HepG2 (cell line): ENCODE measurements around the gene MORN1. TPM values are rescaled to one million over a fixed set of nuclear protein-coding genes. Genes with fewer than 3 reads are reported as not detected.
A peak's percentile ranks its signal among the peaks of the same experiment; 100 is the strongest.

Experiments used
- KLF12 ChIP-seq: sonication (generic); formaldehyde crosslinking; IDR thresholded peaks from 2 replicates; pipeline ENCODE4 v1.4.0; 2020; ENCODE audit warnings: missing genetic modification reagents, borderline replicate concordance
- TEAD2 ChIP-seq: sonication (generic); formaldehyde crosslinking; IDR thresholded peaks from 2 replicates; pipeline ENCODE4 v1.9.0; 2021; ENCODE audit warnings: missing genetic modification reagents
- THYN1 ChIP-seq: sonication (generic); formaldehyde crosslinking; IDR thresholded peaks from 2 replicates; pipeline ENCODE4 v1.8.1; 2023; ENCODE audit warnings: low read depth, mild to moderate bottlenecking, moderate library complexity, missing genetic modification reagents, borderline replicate concordance
- ZNF451 ChIP-seq: sonication (generic); formaldehyde crosslinking; IDR thresholded peaks from 2 replicates; pipeline ENCODE4 v1.5.0; 2020; ENCODE audit warnings: mild to moderate bottlenecking, missing genetic modification reagents
- ZNF569 ChIP-seq: sonication (generic); formaldehyde crosslinking; IDR thresholded peaks from 2 replicates; pipeline ENCODE4 v1.5.0; 2020; ENCODE audit warnings: mild to moderate bottlenecking, missing genetic modification reagents, moderate library complexity, borderline replicate concordance
- ZNF772 ChIP-seq: sonication (generic); formaldehyde crosslinking; IDR thresholded peaks from 2 replicates; pipeline ENCODE4 v1.5.0; 2020; ENCODE audit warnings: mild to moderate bottlenecking, missing genetic modification reagents
- ZSCAN31 ChIP-seq: sonication (generic); formaldehyde crosslinking; IDR thresholded peaks from 2 replicates; pipeline ENCODE4 v1.5.0; 2020; ENCODE audit warnings: low read depth, mild to moderate bottlenecking, missing genetic modification reagents
- polyA plus RNA-seq, 8 experiments: library from polyadenylated mRNA; depleted of rRNA in 3 of 8; stranded (reverse) in 7 of 8; unstranded in 1 of 8; fragments of >200 nt; fragmentation: Illumina TruSeq in 4 of 8; extraction: Trizol in 4 of 8; gene quantifications; 2 replicates each; pipeline versions ENCODE4 v1.2.1 to v1.2.3, GENCODE V29; 2011 to 2016; ENCODE audit warnings: low read depth in 4 of 8, missing spikeins in 1 of 8, mixed read lengths in 1 of 8; ENCODE audit not compliant: insufficient read depth in 1 of 8
- total RNA-seq, 5 experiments: library from RNA; depleted of rRNA; stranded (reverse); fragments of >200 nt; fragmentation: Illumina TruSeq; extraction: Trizol; gene quantifications; 2 replicates each; pipeline ENCODE4 v1.2.3, GENCODE V29; 2016; ENCODE audit warnings: low read depth in 1 of 5
- TF ChIP-seq, protein P1 (sequence below), 2 experiments: IDR thresholded peaks; 2 replicates each; pipeline ENCODE4 v1.6.1; 2011 to 2012; ENCODE audit warnings: low read length in 2 of 2, borderline replicate concordance in 1 of 2, low read depth in 1 of 2, mild to moderate bottlenecking in 1 of 2, moderate library complexity in 1 of 2
- TF ChIP-seq, protein P2 (sequence below), 2 experiments: sonication (generic) in 1 of 2; formaldehyde crosslinking in 1 of 2; IDR thresholded peaks; 2 replicates each; pipeline versions ENCODE4 v1.4.0 to v1.6.1; 2018 to 2020; ENCODE audit warnings: missing genetic modification reagents in 2 of 2, borderline replicate concordance in 1 of 2, low read depth in 1 of 2, mild to moderate bottlenecking in 1 of 2, missing biosample characterization in 1 of 2
- TF ChIP-seq, protein P3 (sequence below): sonication (generic); formaldehyde crosslinking; IDR thresholded peaks from 2 replicates; pipeline ENCODE4 v1.4.0; 2020; ENCODE audit warnings: missing genetic modification reagents, borderline replicate concordance
- TF ChIP-seq, protein P4 (sequence below): sonication (generic); formaldehyde crosslinking; IDR thresholded peaks from 2 replicates; pipeline ENCODE4 v1.8.1; 2023; ENCODE audit warnings: mild to moderate bottlenecking, inconsistent platforms, moderate library complexity, missing genetic modification reagents, borderline replicate concordance
- TF ChIP-seq, protein P5 (sequence below): fragments of 450-650 bp; IDR thresholded peaks from 2 replicates; pipeline ENCODE4 v1.6.1; 2017

Gene MORN1
- total and polyA plus RNA-seq, 2 of the 13 experiments (the other 11 are each of a cell fraction or from before 2014, with no cell fraction given): 3.1 to 6.5 TPM

DNA sequence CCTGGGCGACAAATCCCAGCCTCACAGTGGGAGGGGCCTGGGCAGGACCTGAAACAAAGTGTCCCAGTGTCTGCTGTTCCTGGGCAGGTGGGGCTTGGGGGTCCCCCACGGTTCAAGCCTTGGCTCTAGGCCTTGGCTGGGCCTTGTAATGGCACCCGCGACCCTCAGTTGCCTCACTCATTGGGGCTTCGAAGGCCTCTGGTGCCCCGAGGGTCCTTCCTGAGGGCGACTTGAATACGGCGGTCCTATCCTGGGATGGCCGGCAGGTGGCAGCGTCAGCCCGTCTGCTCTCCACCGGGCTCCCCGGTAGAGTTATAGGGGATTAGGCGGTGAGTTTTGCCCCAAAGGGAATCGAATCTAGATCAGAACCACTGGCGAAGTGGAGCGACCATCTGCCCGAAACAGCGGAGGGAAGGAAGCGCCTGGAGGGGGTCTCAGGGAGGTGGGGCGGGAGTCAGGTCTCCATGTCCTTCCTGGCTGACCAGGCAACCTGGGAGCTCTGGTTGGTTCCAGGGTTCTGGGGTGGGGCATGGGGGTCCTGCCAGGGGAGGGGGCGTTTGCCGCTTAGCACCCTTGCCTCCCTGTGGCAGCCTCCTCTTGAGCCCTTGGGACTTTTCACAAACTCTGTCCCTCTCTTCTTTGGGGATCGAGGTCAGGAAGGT lies 23.1 kb upstream of the MORN1 start (continued):
- TF ChIP-seq, protein P1, sequence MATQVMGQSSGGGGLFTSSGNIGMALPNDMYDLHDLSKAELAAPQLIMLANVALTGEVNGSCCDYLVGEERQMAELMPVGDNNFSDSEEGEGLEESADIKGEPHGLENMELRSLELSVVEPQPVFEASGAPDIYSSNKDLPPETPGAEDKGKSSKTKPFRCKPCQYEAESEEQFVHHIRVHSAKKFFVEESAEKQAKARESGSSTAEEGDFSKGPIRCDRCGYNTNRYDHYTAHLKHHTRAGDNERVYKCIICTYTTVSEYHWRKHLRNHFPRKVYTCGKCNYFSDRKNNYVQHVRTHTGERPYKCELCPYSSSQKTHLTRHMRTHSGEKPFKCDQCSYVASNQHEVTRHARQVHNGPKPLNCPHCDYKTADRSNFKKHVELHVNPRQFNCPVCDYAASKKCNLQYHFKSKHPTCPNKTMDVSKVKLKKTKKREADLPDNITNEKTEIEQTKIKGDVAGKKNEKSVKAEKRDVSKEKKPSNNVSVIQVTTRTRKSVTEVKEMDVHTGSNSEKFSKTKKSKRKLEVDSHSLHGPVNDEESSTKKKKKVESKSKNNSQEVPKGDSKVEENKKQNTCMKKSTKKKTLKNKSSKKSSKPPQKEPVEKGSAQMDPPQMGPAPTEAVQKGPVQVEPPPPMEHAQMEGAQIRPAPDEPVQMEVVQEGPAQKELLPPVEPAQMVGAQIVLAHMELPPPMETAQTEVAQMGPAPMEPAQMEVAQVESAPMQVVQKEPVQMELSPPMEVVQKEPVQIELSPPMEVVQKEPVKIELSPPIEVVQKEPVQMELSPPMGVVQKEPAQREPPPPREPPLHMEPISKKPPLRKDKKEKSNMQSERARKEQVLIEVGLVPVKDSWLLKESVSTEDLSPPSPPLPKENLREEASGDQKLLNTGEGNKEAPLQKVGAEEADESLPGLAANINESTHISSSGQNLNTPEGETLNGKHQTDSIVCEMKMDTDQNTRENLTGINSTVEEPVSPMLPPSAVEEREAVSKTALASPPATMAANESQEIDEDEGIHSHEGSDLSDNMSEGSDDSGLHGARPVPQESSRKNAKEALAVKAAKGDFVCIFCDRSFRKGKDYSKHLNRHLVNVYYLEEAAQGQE (IDR thresholded peaks at IDR 0.05; ENCODE audit: borderline replicate concordance in 1 of 2, low read depth in 1 of 2, low read length in 2 of 2): no peak
- TF ChIP-seq TEAD2 (CRISPR knock-in tag) (peak; percentile 33; the same call in 1 of the 2 replicates), ZNF772 (CRISPR knock-in tag) (no peak), THYN1 (CRISPR knock-in tag) (no peak), ZSCAN31 (no peak), ZNF569 (CRISPR knock-in tag) (no peak), ZNF451 (CRISPR knock-in tag) (0 out of 2 replicates have a peak, but pooled peaks have one; percentile 23), KLF12 (CRISPR knock-in tag) (no peak)
- TF ChIP-seq, protein P2, sequence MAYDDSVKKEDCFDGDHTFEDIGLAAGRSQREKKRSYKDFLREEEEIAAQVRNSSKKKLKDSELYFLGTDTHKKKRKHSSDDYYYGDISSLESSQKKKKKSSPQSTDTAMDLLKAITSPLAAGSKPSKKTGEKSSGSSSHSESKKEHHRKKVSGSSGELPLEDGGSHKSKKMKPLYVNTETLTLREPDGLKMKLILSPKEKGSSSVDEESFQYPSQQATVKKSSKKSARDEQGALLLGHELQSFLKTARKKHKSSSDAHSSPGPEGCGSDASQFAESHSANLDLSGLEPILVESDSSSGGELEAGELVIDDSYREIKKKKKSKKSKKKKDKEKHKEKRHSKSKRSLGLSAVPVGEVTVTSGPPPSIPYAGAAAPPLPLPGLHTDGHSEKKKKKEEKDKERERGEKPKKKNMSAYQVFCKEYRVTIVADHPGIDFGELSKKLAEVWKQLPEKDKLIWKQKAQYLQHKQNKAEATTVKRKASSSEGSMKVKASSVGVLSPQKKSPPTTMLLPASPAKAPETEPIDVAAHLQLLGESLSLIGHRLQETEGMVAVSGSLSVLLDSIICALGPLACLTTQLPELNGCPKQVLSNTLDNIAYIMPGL (CRISPR knock-in tag; IDR thresholded peaks at IDR 0.05; ENCODE audit: borderline replicate concordance in 1 of 2, low read depth in 1 of 2): peak in 1 of 2 experiments; percentile 40; a peak in 1 of 4 replicates
- TF ChIP-seq, protein P3, sequence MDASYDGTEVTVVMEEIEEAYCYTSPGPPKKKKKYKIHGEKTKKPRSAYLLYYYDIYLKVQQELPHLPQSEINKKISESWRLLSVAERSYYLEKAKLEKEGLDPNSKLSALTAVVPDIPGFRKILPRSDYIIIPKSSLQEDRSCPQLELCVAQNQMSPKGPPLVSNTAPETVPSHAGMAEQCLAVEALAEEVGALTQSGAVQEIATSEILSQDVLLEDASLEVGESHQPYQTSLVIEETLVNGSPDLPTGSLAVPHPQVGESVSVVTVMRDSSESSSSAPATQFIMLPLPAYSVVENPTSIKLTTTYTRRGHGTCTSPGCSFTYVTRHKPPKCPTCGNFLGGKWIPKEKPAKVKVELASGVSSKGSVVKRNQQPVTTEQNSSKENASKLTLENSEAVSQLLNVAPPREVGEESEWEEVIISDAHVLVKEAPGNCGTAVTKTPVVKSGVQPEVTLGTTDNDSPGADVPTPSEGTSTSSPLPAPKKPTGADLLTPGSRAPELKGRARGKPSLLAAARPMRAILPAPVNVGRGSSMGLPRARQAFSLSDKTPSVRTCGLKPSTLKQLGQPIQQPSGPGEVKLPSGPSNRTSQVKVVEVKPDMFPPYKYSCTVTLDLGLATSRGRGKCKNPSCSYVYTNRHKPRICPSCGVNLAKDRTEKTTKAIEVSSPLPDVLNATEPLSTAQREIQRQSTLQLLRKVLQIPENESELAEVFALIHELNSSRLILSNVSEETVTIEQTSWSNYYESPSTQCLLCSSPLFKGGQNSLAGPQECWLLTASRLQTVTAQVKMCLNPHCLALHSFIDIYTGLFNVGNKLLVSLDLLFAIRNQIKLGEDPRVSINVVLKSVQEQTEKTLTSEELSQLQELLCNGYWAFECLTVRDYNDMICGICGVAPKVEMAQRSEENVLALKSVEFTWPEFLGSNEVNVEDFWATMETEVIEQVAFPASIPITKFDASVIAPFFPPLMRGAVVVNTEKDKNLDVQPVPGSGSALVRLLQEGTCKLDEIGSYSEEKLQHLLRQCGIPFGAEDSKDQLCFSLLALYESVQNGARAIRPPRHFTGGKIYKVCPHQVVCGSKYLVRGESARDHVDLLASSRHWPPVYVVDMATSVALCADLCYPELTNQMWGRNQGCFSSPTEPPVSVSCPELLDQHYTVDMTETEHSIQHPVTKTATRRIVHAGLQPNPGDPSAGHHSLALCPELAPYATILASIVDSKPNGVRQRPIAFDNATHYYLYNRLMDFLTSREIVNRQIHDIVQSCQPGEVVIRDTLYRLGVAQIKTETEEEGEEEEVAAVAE (CRISPR knock-in tag): no peak
- TF ChIP-seq, protein P4, sequence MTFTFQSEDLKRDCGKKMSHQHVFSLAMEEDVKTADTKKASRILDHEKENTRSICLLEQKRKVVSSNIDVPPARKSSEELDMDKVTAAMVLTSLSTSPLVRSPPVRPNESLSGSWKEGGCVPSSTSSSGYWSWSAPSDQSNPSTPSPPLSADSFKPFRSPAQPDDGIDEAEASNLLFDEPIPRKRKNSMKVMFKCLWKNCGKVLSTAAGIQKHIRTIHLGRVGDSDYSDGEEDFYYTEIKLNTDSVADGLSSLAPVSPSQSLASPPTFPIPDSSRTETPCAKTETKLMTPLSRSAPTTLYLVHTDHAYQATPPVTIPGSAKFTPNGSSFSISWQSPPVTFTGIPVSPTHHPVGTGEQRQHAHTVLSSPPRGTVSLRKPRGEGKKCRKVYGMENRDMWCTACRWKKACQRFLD: no peak
- TF ChIP-seq, protein P5, sequence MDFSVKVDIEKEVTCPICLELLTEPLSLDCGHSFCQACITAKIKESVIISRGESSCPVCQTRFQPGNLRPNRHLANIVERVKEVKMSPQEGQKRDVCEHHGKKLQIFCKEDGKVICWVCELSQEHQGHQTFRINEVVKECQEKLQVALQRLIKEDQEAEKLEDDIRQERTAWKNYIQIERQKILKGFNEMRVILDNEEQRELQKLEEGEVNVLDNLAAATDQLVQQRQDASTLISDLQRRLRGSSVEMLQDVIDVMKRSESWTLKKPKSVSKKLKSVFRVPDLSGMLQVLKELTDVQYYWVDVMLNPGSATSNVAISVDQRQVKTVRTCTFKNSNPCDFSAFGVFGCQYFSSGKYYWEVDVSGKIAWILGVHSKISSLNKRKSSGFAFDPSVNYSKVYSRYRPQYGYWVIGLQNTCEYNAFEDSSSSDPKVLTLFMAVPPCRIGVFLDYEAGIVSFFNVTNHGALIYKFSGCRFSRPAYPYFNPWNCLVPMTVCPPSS: no peak
